CD8-positive, alpha-beta memory T cell (primary cell): ENCODE data around the gene GARS1. TPM values are rescaled to one million over a fixed set of nuclear protein-coding genes. Genes with fewer than 3 reads are reported as not detected.

Experiments
- CTCF ChIA-PET: fragments of 350-600 bp; sonication (Branson Sonifier 250); formaldehyde crosslinking; loops from one replicate; lab custom pipeline; 2021; ENCODE audit warnings: antibody characterized with exemption; lab: Charles Lee
- POLR2A ChIA-PET: fragments of 350-600 bp; sonication (Branson Sonifier 250); formaldehyde crosslinking; loops from one replicate; lab custom pipeline; 2021; ENCODE audit warnings: antibody characterized with exemption; lab: Charles Lee
- DNase-seq, 5 donors: peaks; one replicate each; pipeline versions ENCODE4 v3.0.0 to v3.0.0-alpha.2; 2020 to 2022; ENCODE audit warnings: mixed read lengths in 1 of 5
- H3K27ac ChIP-seq: one replicate; pipeline ENCODE4 v1.7.0; 2013; ENCODE audit warnings: low read depth, mild to moderate bottlenecking, low read length, moderate library complexity
- H3K27me3 ChIP-seq: 2 replicates; pipeline ENCODE4 v1.7.0; 2013; ENCODE audit warnings: low read length, mild to moderate bottlenecking; ENCODE audit not compliant: insufficient read depth, poor library complexity, severe bottlenecking
- H3K36me3 ChIP-seq: 2 replicates; pipeline ENCODE4 v1.7.0; 2013; ENCODE audit warnings: mild to moderate bottlenecking, low read length, moderate library complexity; ENCODE audit not compliant: insufficient read depth
- H3K4me1 ChIP-seq: 2 replicates; pipeline ENCODE4 v1.7.0; 2013; ENCODE audit warnings: mild to moderate bottlenecking, low read length, moderate library complexity; ENCODE audit not compliant: insufficient read depth
- H3K4me3 ChIP-seq: 2 replicates; pipeline ENCODE4 v1.7.0; 2013; ENCODE audit warnings: mild to moderate bottlenecking, low read length
- H3K9me3 ChIP-seq: 2 replicates; pipeline ENCODE4 v1.7.0; 2013; ENCODE audit warnings: mild to moderate bottlenecking, low read length
- H3K27ac Mint-ChIP-seq, 8 donors: one replicate each; pipeline ENCODE4 v1.8.0; 2020 to 2021; ENCODE audit warnings: mixed read lengths in 8 of 8, mild to moderate bottlenecking in 6 of 8, inconsistent platforms in 3 of 8, moderate library complexity in 3 of 8
- H3K27me3 Mint-ChIP-seq, 2 donors: one replicate each; pipeline ENCODE4 v1.8.0; 2020 to 2021; ENCODE audit warnings: mixed read lengths in 2 of 2, mild to moderate bottlenecking in 1 of 2, moderate library complexity in 1 of 2
- H3K36me3 Mint-ChIP-seq, 3 donors: one replicate each; pipeline ENCODE4 v1.8.0; 2020 to 2021; ENCODE audit warnings: mixed read lengths in 3 of 3, inconsistent platforms in 1 of 3, mild to moderate bottlenecking in 1 of 3
- H3K4me1 Mint-ChIP-seq, 3 donors: one replicate each; pipeline ENCODE4 v1.8.0; 2020 to 2021; ENCODE audit warnings: mixed read lengths in 3 of 3, inconsistent platforms in 1 of 3, mild to moderate bottlenecking in 1 of 3
- H3K4me3 Mint-ChIP-seq, 7 donors: one replicate each; pipeline ENCODE4 v1.8.0; 2020 to 2021; ENCODE audit warnings: mixed read lengths in 7 of 7, mild to moderate bottlenecking in 6 of 7, moderate library complexity in 4 of 7, inconsistent platforms in 2 of 7
- H3K9me3 Mint-ChIP-seq, 5 donors: one replicate each; pipeline ENCODE4 v1.8.0; 2020 to 2022; ENCODE audit warnings: mixed read lengths in 5 of 5, mild to moderate bottlenecking in 3 of 5, moderate library complexity in 2 of 5, inconsistent platforms in 1 of 5
- polyA plus RNA-seq: library from polyadenylated mRNA; unstranded; fragments of 300-500 nt; fragmentation: Illumina TruSeq; gene quantifications from one replicate; pipeline ENCODE4 v1.2.3, GENCODE V29; 2021
- total RNA-seq, 2 experiments: library from RNA; stranded (reverse); gene quantifications; one replicate each; pipeline ENCODE4 v1.2.3, GENCODE V29; 2021

Gene GARS1
- total and polyA plus RNA-seq, 3 experiments from 2014 or later = 92.0 to 329 (median 311) TPM

DNA sequence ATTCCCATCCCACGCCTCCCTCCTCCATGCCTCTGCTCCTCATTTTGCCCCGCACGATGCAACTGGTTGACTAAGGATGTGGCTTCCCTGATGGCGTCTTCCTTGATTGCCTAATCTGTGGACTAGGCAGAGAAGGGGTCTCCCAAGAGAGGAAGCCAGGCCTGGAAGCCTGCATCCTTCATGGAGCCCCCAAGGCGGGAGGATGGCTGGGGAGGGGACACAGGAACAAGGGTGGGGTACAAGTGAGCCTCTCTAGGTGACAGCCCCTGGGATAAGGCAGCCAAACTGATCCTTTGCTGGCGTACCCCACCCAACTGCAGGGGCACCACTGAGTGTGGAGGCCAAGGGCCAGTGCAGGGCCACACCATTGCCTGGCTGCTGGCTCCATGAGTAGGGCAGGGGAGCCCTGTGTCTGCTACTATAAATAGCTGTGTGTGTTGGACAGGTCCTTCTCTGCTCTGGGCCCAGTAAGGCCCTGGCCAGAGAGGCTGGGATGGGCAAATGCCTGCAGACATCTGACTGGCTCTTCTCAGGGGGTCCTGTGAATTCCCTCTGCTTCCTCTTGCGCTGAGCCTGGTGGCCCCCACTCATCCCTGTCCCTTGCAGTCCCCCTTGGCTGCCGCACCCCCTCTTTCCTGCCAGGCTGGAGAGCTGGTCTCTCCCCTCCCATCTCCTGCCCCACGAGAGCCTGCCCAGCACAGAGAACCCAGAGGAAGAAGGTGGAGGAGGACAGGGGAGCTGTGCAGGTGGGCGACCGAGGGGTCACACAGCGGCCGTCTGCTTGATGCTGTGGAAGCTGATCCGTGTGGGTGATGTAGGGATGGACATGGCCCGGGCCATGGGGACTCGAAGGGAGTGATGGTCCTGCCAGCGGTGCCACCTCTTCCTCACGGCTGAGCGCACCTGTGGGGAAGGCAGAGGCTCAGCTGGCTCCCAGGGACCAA, 58.3 kb downstream of the GARS1 start:
- DNase-seq = no peak
- Histone ChIP-seq H3K27me3 (no peaks in the 10 kb centered on the region), H3K9me3 (no peaks in the 10 kb centered on the region), H3K4me1 (no peaks in the 10 kb centered on the region), H3K27ac (no peak overlapping the region), H3K36me3 (no peaks in the 10 kb centered on the region), H3K4me3 (no peak overlapping the region)
- Mint-ChIP-seq H3K27ac (peak overlapping the region in 1 of 8 donors; percentile 78), H3K9me3 (no peaks in the 10 kb centered on the region), H3K27me3 (peaks cover 0 to 2% of the 10 kb centered on the region in 2 donors), H3K36me3 (peaks cover 0 to 6% (median 4%) of the 10 kb centered on the region in 3 donors), H3K4me3 (no peak overlapping the region), H3K4me1 (no peaks in the 10 kb centered on the region)
- ChIA-PET CTCF (interaction anchor here (1.3 kb wide), 1 partner anchor 87 kb away, joined by 4 read pairs; no protein-coding TSS in a partner anchor), POLR2A (no interaction called here)

DNA sequence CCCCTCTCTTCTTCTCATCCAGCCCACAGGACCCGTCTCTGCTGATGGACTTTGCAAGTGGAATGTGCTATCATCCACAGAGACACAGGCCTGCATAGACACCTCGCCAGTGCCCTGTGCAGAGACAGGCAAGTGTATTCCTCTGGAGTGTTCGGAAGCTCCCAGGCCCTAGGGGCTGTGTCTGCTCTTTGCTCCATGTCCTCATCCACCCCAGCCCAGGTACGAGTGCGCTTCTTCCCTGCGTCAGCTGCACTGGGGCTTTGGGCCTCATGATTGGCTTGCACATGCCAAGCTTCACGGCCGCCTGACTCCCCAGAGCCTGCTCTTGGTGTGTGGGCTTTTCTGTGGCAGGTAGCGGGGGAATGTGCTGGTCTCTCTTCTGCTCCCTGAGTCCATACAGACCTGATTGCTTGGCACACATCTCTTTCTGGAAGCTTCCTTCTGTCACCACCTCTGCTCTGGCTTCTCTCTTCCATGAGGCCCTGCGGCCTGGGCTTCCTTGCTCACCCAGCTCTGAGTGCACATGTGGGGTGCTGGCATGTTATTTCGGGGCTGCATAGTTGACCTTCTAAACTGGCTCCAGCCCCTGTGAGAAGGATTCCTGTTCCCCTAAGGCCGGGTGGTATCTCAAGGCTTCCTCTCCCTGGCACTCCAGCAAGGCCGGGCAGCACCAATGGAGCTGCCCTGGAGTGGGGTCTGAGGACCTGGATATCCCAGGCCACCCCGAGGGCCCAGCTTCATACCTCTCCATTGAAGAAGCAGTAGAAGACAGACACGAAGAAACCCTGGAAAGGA, 59.8 kb downstream of the GARS1 start:
- H3K4me3 ChIP-seq = no peak overlapping the region
- no peaks in the 10 kb centered on the region for H3K4me1 ChIP-seq
- DNase-seq = no peak
- ChIA-PET CTCF (interaction anchor here (1.3 kb wide), 1 partner anchor 85 kb away, joined by 4 read pairs; no protein-coding TSS in a partner anchor), POLR2A (no interaction called here)
- H3K9me3 ChIP-seq = no peaks in the 10 kb centered on the region
- Mint-ChIP-seq H3K4me3 (no peak overlapping the region), H3K9me3 (no peaks in the 10 kb centered on the region), H3K4me1 (no peaks in the 10 kb centered on the region), H3K27ac (no peak overlapping the region), H3K36me3 (peaks cover 0 to 4% (median 4%) of the 10 kb centered on the region in 3 donors), H3K27me3 (peaks cover 0 to 3% of the 10 kb centered on the region in 2 donors)
- no peak overlapping the region for H3K27ac ChIP-seq
- H3K27me3 ChIP-seq = no peaks in the 10 kb centered on the region
- H3K36me3 ChIP-seq = no peaks in the 10 kb centered on the region

DNA sequence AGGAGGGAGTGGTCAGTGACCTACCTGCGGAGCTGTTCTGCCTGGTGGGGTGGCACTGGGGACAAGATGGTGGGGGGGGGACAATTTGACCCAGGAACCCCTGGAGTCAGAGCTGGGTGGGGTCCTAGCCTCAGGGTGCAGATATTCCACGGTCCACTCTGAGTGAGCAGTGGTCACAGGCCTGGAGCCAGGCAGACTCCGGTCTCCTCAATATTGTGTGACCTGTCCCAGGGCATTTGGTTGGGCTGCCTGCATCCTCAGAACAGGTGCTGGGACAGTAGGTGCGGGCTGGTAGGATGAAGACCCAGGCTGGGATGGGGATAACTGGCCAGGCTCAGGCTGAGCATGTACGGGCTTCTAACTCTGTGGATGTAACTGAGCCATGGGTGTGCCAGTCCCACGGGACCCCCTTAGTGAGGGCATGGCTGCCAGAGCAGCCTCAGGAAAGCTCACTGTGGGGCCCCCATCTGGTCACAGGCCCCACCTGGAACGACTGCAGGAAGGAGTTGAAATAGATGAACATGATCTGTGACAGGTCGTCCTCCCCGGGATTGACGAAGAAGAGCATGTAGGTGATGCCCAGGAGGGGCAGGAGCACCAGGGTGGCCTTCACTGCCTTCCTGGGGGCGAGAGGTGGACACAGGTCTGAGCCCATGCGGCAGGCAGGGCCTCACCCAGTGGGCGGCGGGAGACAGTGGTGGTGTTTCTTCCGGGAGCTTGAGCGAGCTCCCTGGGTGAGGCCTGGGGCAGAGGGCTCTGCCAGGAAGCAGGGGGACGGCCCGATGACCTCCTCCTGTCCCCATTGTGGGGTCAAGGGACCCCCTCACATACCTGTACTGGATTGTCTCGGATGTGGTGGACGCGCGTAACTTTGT, 60.7 kb downstream of the GARS1 start:
- Mint-ChIP-seq H3K9me3 (no peaks in the 10 kb centered on the region), H3K27ac (no peak overlapping the region), H3K36me3 (peaks cover 0 to 4% (median 4%) of the 10 kb centered on the region in 3 donors), H3K4me1 (no peaks in the 10 kb centered on the region), H3K4me3 (no peak overlapping the region), H3K27me3 (peaks cover 0 to 3% of the 10 kb centered on the region in 2 donors)
- Histone ChIP-seq H3K27me3 (no peaks in the 10 kb centered on the region), H3K36me3 (no peaks in the 10 kb centered on the region), H3K9me3 (no peaks in the 10 kb centered on the region), H3K4me1 (no peaks in the 10 kb centered on the region), H3K4me3 (no peak overlapping the region), H3K27ac (no peak overlapping the region)
- POLR2A ChIA-PET = no interaction called here
- no peak for DNase-seq
- CTCF ChIA-PET = no interaction called here

DNA sequence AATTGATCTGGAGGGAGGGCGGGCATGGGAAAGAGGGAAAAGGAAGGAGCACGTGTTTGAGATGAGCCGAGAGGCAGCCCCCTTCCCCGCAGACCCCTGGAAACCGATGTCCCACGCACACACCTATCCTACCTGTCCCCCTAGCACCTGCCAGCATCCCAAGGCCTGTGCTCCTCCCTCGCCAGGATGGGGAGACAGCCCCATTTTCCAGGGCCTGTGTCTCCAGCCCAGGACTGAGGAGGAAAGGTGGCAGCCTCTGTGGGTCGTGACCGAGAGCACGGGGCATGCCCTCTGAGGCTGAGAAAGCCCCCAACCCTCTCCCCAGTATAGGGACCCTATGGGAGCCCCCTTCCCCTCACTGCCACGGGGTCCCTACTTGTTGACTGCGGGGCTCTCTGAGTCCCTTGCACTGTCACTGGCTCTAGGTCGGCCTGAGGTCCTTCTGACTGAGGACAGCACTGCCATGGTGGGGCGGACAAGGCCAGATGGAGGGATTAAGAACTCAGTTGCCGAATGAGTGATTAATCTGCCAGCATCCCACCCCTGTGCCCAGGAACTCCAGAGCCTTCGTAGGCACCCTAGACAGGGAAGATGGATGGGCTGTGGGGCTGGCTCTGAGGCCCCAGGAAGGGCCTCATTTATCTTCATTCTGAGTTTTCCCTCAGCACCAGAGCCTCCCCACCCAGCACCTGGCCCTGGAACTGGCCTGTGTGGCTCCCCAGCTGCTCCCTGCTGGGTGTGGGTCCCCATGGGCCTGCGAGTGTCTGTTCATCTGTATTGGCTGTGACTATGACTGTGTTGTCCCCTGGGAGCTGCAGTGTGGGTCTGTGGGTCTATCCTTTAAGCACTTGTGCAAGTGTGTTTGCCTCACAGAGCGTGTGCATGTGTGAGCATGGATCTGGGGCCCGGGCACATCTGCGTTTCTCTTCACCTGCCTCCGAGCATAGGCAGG, 61.6 kb downstream of the GARS1 start:
- no peaks in the 10 kb centered on the region for H3K4me1 Mint-ChIP-seq
- no peak overlapping the region for H3K4me3 Mint-ChIP-seq
- CTCF ChIA-PET = no interaction called here

DNA sequence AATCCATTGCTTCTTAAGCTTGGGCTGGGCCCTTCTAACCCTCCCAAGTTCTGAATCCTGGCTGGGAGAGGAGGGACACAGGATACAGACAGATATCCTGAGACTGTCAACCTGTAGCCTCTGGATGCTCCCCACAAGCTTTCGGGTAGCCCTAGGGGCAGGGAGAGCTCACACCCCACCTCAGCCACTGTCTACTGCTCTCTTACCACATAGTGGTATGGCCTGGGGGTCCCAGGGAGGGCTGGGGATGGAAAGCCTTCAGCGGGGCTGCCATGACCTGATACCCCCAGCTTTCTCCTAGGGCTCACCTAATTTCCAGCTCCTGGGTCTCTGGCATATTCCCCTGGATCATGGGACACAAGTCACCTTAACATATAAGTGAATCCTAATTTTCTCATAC, 62.5 kb downstream of the GARS1 start:
- no peaks in the 10 kb centered on the region for H3K9me3 Mint-ChIP-seq
- Histone ChIP-seq H3K9me3 (no peaks in the 10 kb centered on the region), H3K4me1 (no peaks in the 10 kb centered on the region), H3K4me3 (no peak overlapping the region), H3K27me3 (no peaks in the 10 kb centered on the region), H3K27ac (no peak overlapping the region), H3K36me3 (no peaks in the 10 kb centered on the region)
- DNase-seq = no peak
- CTCF ChIA-PET = no interaction called here
- H3K27me3 Mint-ChIP-seq = peaks cover 2 to 5% of the 10 kb centered on the region in 2 donors
- POLR2A ChIA-PET = no interaction called here
- no peak overlapping the region for H3K27ac Mint-ChIP-seq
- no peak overlapping the region for H3K4me3 Mint-ChIP-seq
- H3K36me3 Mint-ChIP-seq = peaks cover 0 to 4% (median 4%) of the 10 kb centered on the region in 3 donors
- no peaks in the 10 kb centered on the region for H3K4me1 Mint-ChIP-seq

More for the DNA sequence above, 61.6 kb downstream of the GARS1 start:
- H3K27ac ChIP-seq = no peak overlapping the region
- peaks cover 0 to 3% of the 10 kb centered on the region in 2 donors for H3K27me3 Mint-ChIP-seq
- H3K27ac Mint-ChIP-seq = no peak overlapping the region
- no peaks in the 10 kb centered on the region for H3K9me3 Mint-ChIP-seq
- no peak for DNase-seq
- no peaks in the 10 kb centered on the region for H3K4me1 ChIP-seq
- H3K36me3 Mint-ChIP-seq = peaks cover 0 to 4% (median 4%) of the 10 kb centered on the region in 3 donors
- POLR2A ChIA-PET = no interaction called here
- H3K4me3 ChIP-seq = no peak overlapping the region
- H3K36me3 ChIP-seq = no peaks in the 10 kb centered on the region
- H3K27me3 ChIP-seq = no peaks in the 10 kb centered on the region
- H3K9me3 ChIP-seq = no peaks in the 10 kb centered on the region

DNA sequence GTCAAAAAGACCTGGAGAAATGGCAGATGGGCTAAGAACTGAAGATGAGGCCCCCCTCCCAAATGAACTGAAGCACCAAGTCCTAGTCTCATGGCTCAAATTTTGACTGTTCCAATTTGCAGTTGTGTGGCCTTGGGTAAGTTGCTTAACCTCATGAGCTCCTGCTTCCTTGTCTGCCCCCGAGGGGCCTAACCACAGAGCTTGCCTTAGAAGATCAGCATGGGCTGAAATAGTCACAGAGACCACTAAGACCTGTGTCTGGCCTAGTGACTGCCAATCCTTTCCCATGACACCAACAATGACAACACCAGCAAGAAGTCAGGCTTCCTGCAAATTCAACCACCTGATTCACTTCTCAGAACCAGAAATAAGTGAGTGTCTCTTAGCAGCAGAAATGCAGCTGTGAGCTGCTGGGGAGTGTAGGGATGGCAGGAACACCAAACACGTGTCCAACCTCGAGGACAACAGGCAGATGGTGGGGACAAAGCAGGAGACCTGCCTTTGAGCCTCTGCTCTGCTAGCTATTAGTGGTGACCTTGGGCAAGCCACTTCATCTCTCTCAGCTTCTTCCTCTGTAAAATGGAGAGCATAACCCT, 63.9 kb downstream of the GARS1 start:
- no peak overlapping the region for H3K27ac ChIP-seq
- DNase-seq = no peak
- Mint-ChIP-seq H3K36me3 (peaks cover 0 to 4% (median 4%) of the 10 kb centered on the region in 3 donors), H3K27me3 (peaks cover 3 to 6% of the 10 kb centered on the region in 2 donors), H3K4me3 (no peak overlapping the region), H3K9me3 (no peaks in the 10 kb centered on the region), H3K4me1 (no peaks in the 10 kb centered on the region), H3K27ac (no peak overlapping the region)
- H3K4me1 ChIP-seq = no peaks in the 10 kb centered on the region
- H3K4me3 ChIP-seq = no peak overlapping the region
- H3K27me3 ChIP-seq = no peaks in the 10 kb centered on the region
- CTCF ChIA-PET = no interaction called here
- no peaks in the 10 kb centered on the region for H3K9me3 ChIP-seq
- POLR2A ChIA-PET = no interaction called here
- H3K36me3 ChIP-seq = no peaks in the 10 kb centered on the region
